Fibroblast of gingiva (primary cell): ENCODE results near the gene GNS.
"Not testable (repeated sequence)": the region's sequence is repeated elsewhere in the genome, so short reads cannot be mapped to it uniquely, and the experiment has no call there.

Experiments
- DNase-seq: peaks from one replicate; pipeline ENCODE4 v3.0.0-alpha.2; 2011; ENCODE audit warnings: low read depth

Gene GNS

DNA sequence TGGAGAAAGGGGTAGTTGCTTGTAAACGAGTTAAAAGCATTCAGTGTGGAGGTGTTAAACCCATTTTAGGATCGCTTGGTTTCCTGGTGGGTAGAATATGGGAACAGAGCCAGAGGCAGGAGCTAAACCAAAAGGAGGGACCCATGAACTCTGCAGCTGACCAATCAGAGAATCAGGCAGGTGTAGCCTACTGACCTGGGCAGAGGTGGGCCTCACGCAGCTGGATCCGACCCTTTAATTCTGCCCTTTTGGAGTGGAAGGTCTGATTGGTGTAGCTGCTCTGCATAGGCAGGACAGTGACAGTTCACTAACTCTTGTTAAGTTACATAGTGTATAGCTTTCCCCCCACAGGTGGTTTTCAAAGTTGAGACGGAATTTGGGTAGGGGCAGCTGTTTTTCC, 63.7 kb downstream of the GNS start:
- no peak for DNase-seq

DNA sequence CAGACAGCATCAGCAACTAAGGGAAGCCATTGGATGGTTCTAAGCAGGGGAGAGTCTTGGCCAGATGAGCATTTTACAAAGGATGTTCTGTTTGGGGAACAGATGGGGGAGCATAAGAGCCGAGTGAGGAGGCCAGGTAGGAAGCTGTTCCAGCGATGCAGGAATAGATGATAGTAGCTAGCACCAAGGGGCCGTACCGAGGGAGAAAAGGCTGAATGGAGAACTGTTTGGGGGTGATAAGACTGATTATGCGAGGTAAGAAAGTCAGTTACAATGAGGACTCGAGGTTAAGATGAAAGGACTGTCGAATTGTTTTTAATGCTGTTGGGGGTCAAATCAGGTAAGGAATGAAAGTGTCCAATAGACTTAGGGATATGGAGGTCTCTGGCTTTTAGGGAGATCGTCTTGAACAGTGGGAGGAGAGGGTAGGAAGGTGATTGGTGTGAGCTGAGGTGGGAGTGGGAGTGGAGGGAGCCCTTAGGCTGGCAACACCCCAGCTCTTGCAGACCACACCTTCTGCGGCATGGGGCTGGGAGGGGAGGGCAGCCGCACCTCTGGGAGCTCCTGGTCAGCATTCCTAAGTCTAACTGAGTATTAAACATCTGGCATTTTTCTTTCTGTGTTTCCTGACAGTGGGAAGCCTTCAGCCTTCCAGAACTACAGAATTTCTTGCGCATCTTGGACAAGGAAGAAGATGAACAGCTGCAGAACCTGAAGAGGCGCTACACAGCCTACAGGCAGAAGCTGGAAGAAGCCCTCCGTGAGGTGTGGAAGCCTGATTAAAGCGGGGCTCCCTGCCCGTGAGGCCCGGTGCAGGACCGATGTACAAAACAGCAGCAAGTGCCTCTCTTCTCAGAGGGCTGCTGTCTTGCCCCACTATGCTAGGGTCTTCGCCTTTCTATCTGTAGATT, 64.8 kb downstream of the GNS start:
- DNase-seq: no peak

GRCh38 chr12:64691795-64692583, 67.2 kb downstream of the GNS start:
- DNase-seq: peak; percentile 97

DNA sequence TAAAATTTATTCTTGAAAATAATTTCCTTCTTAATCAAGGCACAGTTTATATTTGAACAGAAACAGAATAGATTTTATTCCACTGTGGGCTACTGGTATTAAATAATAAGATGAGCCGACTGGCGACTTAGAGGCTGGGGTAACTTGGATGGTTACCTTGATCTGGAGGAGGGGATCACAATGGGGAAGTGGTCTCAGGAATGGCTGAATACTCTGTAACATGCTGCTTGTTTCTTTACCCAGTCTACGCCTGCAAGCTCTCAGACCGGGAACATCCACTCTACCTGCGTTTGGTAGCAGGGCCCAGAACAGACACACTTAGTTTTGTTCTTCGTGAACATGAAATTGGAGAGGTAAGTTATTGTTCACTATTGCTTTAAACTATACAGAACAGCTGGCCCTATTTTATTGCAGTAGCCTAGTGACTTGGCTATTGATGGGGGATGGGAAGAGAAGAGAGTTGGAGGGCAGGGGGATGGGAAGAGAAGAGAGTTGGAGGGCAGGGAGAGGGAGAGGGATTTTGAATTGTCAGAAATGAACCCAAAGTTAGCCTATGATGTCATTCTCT, 67.9 kb downstream of the GNS start:
- no peak for DNase-seq

- not testable (repeated sequence) for DNase-seq
These were observed 69.0 kb downstream of the GNS start for GRCh38 chr12:64690236-64690635.

DNA sequence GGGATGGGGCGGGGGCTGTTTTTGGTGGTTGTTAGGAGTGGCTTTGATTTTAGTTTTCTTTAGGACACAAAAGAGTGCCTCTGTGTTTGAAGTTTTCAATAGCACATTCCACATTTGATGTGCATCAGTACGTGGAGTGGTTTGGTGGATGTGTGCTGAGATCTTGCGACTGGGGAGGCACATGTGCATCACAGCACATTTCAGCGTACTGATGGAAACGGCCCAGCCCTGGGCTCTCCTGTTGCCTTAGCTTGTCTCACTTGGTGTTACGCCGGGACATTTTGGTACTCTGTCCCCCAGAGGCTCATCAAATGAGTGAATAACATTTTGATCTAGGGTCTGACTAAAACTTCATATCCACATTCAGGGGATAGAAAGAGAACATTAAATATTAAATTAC, 70.5 kb downstream of the GNS start:
- no peak for DNase-seq

DNA sequence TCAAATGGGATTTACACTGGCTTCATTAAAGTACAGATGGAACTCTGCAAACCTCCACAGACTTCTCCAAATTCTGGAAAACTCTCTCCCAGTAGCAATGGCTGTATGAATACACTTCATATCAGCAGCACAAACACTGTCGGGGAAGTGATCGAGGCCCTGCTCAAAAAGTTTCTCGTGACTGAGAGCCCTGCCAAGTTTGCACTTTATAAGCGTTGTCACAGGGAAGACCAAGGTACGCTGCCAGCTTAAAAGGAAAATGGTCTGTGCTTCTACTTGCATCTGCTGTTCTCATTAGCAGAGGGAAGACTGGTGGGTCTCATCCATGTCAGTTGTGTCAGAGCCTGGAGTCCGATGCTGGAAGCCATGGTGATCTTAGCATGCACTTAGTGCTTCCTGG, 71.0 kb downstream of the GNS start:
- no peak for DNase-seq

- DNase-seq: peak; percentile 41
These were observed 71.4 kb downstream of the GNS start for GRCh38 chr12:64687816-64688215.

DNA sequence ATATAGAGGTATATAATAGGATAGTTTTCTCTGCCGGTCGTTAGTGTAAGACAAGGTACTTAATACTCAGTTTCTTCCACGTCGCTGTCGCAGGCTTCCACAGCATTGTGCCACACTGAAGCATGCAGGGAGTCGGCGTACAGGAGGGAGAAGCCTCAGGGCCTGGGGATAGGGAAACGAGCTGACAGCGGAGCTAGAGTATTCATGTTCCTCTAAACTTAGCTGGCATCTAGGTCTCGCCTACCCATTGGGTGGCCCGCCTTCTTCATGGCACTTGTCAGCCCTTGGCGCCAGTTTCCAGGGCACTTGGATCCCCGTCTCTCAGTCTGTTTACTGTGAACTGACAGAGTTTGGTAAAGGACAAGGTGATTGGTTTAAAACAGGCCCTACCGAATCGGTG, 73.6 kb downstream of the GNS start:
- DNase-seq: no peak

DNA sequence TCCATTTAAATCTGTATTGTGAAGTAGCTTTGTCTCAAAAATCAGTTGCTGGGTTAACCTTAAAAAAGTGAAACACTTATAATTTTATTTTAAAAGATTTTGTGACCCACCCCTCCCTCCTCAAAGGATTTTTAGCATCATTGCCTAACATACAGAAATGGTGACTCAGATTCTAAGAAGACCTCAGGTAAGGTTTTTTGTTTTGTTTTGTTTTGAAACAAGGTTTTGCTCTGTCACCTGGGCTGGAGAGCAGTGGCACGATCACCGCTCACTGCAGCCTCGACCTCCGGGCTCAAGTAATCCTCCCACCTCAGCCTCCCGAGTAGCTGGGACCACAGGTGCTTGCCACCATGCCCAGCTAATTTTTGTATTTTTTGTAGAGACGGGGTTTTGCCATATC, 74.2 kb downstream of the GNS start:
- no peak for DNase-seq

- no peak for DNase-seq
These were observed 75.2 kb downstream of the GNS start for GRCh38 chr12:64683816-64684543.

DNA sequence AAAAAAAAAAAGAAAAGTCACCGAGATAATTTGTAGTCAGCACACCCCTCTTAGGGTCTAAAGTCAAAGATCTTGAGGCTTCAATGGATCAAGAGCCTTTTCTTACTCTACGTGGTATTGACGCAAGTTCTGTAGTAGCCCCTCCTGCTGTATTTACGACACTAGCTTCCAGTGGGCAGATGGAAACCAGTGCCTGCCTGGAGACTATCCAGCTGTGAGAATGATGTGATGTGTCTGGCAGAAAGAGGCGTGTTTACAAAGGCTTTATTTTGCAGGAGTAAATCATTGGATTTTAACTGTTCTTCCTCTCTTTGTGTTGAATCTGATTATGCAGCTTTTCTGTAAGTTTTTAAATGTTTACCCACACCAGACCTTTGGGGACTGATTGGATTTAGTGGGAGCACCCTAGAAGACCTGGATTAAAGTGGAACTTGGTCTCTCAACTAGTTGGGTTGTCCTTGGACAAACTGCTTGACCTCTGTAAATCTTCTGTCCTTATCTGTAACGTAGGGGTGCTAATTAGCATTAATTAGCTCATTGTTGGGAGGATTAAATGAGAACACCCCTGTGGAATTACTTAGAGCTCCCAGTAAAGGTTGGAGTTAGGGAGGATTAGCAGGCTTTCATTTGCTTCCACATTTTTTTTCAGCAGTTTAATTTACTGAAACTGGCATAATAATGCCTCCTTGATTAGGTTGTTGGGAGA, 76.5 kb downstream of the GNS start:
- peak; percentile 50 for DNase-seq

- no peak for DNase-seq
These were observed 77.8 kb downstream of the GNS start for GRCh38 chr12:64681200-64682052.

DNA sequence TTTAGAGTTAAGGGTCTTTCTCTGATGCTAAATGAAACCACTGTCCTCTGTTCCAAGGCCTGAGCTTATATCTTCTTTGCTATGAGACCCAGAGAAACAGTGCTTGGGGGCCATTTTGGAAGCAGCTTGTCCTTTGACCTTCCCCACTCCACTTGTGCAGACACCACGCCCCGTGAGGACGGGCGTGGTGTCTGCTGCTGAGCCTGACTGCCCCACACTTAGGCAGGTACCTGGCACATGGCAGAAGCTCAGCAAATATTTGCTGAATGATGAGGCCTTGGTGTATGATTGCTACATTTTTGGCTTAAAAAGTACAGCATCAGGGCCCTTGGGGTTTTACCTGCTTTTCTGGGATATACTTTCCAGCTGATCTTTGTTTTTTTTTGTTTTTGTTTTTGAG, 79.0 kb downstream of the GNS start:
- no peak for DNase-seq

- DNase-seq: peak; percentile 79
These were observed 79.7 kb downstream of the GNS start for GRCh38 chr12:64679487-64680001.

DNA sequence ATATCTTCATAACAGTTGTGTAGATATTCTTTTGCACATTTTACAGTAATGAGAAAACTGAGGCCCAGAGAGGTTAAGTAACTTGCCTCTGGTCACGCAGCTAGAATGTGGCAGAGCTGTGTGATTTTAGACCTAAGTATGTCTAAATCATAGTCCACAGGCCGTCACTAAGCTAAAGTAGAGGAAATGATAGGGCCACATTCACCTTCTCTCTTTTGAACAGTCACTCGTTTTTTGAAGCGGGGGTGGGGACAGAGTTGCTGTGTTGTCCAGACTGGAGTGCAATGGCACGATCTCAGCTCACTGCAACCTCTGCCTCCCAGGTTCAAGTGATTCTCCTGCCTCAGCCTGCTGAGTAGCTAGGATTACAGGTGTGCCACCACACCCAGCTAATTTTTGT, 80.4 kb downstream of the GNS start:
- DNase-seq: no peak

GRCh38 chr12:64678248-64678647, 81.0 kb downstream of the GNS start:
- DNase-seq: no peak

- peak; percentile 24 for DNase-seq
These were observed 83.4 kb downstream of the GNS start for GRCh38 chr12:64675795-64676194.

DNA sequence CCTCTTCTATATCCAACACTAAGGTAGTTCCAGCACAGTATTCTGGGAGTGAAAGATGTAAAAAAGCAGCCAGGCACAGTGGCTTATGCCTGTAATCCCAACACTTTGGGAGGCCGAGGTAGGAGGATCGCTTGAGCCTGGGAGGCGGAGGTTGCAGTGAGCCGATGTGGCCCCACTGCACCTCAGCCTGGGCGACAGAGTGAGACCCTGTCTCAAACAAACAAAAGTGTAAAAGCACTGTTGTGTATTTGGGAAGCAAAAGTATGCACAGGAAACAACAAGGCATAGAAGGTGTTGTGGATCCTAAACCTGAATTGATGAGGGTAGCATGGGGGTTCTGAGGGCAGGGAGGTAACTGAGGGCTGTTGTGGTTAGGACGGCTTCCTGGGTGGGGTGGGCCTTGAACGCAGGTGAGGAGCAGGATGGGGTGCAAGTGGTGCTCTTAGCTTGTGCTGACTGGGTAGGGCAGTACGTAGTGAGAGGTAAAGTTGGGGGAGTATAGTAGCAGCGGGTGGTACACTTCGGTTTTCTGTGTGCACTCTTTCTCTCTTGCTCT, 84.8 kb downstream of the GNS start:
- DNase-seq: no peak
